Suprapubic skin (tissue), 4 donors: ENCODE data around the gene CROCC2.

Experiments
- CTCF ChIP-seq, 2 donors: fragments of 200-600 bp in 1 of 2; fragments of 450-650 bp in 1 of 2; sonication (generic) in 1 of 2; IDR thresholded peaks; one replicate each; pipeline ENCODE4 v1.5.1; 2016 to 2019; ENCODE audit warnings: antibody characterized with exemption in 2 of 2, mild to moderate bottlenecking in 1 of 2, moderate library complexity in 1 of 2
- EP300 ChIP-seq: sonication (generic); formaldehyde crosslinking; IDR thresholded peaks from one replicate; pipeline ENCODE4 v1.6.1; 2017; ENCODE audit warnings: antibody characterized with exemption
- POLR2A ChIP-seq, 2 donors: fragments of 450-650 bp; IDR thresholded peaks; one replicate each; pipeline ENCODE4 v1.6.1; 2017; ENCODE audit warnings: antibody characterized with exemption in 2 of 2, mild to moderate bottlenecking in 2 of 2, moderate library complexity in 2 of 2
- POLR2AphosphoS5 ChIP-seq, 3 donors: sonication (generic); formaldehyde crosslinking; IDR thresholded peaks; one replicate each; pipeline ENCODE4 v1.6.1; 2017; ENCODE audit warnings: antibody characterized with exemption in 3 of 3

GRCh38 chr2:240972201-240972600, 66.1 kb downstream of the CROCC2 start:
- TF ChIP-seq CTCF (IDR thresholded peaks at IDR 0.05) (no peak), POLR2A (IDR thresholded peaks at IDR 0.05) (no peak), POLR2AphosphoS5 (IDR thresholded peaks at IDR 0.05) (no peak), EP300 (no peak)
